Dermis microvascular lymphatic vessel endothelial cell (primary cell): ENCODE data around the gene CLUH. TPM values are rescaled to one million over a fixed set of nuclear protein-coding genes. Genes with fewer than 3 reads are reported as not detected.
A peak's percentile ranks its signal among the peaks of the same experiment; 100 is the strongest.

Source experiments
- DNase-seq, 2 donors: peaks; one replicate each; pipeline versions ENCODE4 v3.0.0 to v3.0.0-alpha.2; 2010; ENCODE audit warnings: low read depth in 2 of 2
- total RNA-seq: library from RNA; depleted of rRNA; stranded (reverse); fragments of >200 nt; gene quantifications from 2 replicates; pipeline ENCODE4 v1.2.1, GENCODE V29; 2014

Gene CLUH
- total RNA-seq, 1 donor from 2014 or later: 32.3 TPM

DNA sequence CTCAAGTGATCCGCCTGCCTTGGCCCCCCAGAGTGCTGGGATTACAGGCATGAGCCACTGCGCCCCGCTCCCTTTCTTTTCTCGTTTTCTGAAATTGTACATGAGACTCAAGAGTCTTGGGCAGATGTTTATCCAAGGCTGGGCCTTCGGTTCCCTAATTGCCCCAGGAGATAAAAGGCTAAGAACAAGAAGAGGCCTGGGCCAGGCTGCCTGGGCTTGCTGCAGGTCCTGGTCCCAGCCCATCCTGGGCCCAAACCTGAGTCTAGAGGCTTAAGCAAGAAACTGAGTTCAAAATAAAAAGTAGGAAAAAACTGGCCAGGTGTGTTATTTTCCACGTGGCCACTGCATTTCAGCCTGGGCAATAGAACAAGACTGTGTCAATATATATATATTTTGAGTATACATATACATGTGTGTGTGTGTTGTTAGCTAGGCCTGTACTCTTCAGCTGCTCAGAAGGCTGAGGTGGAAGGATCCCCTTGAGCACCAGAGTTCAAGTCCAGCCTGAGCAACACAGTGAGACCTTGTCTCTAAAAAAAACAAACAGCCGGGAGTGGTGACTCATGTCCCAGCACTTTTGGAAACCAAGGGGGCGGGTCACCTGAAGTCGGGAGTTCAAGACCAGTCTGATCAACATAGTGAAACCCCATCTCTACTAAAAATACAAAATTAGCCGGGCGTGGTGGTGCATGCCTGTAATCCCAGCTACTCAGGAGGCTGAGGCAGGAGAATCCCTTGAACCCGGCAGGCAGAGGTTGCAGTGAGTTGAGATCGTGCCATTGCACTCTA lies 6.8 kb upstream of the CLUH start:
- no peak for DNase-seq

DNA sequence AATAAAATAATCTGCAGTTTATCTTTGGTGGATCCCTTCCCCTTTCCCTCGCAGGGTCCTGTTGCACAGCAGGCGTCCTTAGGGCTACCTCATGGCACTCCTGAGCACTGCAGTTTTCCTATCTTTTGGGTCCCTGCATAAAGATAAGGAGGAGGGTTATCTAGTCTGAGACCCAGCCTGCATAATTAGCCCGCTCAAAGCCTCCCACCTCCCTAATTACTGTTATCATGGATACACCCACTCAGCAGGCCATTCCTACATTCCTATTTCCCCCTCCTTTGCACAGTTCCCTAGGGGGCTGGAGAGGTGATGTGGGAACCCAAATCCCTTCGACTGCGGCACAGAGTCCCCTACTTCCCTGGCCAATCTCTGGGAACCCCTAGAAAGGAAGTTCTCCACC lies 5.1 kb upstream of the CLUH start:
- DNase-seq: no peak

DNA sequence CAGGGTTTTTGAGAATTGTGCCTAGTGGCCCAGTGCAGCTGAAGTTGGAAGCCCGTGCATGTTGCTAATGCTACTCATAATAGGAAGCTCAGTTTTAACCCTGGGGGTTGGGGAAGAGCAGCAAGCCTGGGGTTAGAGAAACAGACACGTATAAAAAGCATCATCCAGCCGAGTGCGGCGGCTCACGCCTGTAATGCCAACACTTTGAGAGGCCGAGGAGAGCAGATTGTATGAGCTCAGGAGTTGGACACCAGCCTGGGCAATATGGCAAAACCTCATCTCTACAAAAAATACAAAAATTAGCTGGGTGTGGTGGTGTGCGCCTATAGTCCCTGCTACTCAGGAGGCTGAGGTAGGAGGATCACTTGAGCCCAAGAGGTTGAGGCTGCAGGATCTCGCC lies 2.3 kb upstream of the CLUH start:
- DNase-seq: no peak

- DNase-seq: no peak
Observed at GRCh38 chr17:2712300-2713043, 908 bp upstream of the CLUH start.

DNA sequence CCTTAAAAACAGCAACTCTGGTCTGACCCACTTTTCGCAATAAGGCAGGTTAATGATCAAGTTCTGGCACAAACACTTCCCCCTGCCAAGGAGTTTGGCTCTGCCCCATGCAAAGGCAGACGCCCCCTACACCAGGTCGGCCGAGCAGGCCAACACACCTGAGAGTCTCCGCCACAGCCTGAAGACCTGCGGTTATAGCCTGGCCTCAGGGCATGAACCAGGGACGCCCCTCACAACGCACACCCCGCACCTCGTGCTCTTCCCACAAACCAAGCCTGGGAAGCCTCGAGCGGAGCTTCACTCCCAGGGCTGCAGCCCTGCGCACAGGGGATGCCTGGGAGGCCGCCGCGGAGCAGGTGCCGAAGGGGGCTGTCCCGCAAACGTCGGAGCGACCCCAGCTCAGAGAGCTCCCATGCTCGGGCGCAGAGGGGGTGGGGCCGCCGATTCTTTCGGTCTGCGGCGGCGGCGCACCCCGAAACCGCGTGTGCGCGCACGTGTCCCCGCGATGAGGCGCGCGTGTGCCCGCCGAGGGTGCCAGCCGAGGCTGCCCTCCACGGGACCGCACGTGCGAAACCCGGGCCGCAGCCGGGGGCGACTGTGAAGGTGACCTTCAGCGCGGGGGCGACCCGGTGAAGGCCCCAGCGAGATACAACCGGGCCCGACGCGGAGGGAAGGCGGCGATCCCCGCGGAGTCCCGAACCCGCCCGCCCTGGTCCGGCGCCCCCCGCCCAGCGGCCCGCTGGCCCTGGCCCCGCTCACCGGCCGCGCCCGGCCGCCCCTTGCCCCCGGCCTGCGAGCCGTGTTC lies 559 bp downstream of the CLUH start:
- DNase-seq: peak in 1 of 2 donors; percentile 23

GRCh38 chr17:2710071-2710802 lies 1.3 kb downstream of the CLUH start:
- DNase-seq: no peak

DNA sequence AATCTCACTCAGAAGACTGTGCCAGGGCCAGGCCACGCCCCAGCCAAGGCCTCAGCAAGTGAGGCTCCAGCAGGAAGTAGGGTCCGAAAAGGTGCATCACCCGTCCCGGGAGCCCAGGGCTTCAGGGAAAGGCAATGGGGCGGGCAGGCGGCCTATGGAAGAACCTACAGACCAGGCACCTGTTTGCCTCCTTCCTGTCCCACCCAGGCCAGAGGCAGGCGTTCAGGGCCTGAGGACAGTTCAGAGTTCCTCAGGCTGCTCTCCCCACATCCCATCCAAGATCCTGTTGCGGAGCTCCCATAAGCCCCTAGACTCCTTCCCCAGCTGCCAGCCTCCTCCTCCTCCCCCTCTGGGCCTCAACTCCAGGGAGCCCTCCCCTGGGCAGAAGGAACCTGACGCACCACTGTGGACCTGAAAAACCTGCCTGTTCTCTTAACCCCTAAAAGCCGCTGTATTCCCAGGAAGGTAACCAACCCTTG lies 2.3 kb downstream of the CLUH start:
- DNase-seq: no peak

- DNase-seq: no peak
Observed at GRCh38 chr17:2708585-2709182, 2.9 kb downstream of the CLUH start.

DNA sequence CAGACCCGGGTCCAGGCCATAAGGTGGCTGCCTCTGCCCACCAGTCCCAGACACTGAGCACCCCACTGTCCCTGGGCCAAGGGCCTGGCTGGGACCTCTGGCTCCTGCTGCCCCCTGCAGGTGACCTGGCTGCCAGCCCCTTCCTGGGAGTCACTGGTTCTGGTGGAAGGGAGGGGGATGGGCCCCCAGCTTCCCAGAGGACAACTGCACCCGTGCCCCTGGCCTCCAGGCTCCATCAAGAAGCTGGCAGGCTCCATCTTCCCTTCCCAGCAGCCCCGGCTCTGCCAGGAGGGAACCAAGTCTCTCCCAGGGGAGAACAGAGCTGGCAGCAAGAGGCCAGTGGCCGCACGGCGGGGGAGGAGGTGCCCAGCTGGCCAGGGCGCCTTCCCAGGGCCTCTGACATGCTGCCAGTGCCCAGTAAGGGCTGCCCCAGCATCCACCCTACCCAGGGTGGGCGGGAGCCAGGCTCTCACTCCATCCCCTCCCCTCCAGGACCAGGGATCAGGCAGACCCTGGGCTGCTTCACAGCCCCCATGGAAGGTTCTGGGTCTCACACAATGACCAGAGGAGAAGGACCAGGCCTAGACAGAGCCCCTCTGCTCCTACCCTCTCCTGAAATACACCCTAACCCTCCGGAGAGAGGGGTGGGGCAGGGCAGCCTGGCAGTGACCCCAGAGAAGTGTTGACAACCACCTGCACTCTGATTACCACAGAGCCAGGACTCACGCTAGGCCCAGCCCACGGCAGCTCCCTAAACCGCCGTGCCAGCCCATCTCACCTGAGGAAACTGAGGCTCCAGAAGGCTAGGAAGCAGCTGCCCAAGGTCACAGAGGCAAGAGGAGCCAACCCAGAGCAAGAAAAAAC lies 3.6 kb downstream of the CLUH start:
- DNase-seq: no peak

DNA sequence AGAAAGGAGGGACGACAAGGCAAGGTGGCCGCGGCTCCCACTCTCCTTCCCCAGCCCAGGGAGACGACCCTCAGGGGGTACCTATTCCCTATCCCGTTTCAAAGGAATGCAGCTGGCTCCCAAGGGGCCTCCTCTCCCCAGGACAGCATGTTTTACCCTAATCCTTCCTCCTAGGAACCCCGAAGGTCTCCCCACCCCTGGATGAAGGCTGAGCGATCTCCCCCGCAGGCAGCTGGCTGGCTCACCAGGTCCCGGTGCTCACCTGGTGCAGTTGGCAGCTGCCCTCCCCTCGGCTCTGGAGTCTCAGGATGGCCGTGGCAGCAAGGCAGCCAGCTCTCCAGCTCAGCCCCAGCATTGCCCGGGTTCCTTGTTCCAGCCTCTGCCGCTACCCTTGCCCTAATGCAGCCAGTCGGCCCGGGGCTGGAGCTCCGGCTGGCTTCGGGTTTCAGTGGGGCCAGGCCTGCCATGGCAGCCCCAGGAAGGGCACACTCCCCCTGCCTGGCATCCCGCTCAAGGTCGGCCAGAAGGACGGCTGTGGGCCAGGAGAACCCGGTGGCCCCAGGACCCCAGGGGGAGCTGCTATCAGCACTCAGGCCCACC lies 4.6 kb downstream of the CLUH start:
- DNase-seq: no peak

DNA sequence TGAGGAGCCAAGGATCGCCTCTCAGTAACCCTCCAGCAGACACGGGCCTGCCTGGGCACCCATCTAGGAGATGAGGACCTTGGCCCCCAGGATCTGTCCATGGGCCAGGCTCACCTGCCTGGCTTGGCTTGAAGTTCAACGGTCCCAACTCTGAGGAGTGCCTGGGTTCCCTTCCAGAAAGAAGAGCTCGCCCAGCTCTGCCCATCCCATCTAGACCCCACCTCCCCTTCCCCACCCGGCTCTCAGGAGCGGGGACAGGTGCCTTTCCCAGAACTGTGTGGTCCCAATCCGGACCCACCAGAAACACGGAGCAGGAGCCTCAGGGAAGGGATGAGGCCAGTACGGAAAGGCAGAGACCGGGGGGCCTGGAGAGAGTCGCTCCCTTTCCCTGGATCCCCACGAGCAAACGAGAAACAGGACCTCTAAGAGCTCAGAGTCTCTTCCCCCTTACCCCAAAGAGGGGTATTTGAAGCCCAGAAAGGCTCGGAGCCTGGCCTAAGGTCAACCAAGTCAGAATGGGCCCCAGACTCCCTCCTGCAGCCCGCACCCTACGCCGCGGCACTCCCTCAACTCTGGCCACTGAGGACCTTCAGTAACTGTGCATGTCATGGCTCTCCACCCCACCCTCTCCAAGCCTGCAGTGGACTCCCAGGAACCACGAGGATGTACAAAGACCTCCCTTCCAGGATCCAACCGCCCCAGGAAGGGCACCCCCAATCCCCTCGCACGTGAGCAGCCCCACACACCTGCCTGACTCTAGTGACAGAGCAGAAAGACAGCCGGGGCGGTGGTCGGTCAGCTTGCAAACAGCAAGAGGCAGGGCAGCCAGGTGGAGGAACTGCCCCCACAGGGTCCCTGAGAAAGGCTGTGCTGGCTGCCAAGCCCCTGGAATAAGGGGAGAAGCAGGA lies 5.4 kb downstream of the CLUH start:
- no peak for DNase-seq

DNA sequence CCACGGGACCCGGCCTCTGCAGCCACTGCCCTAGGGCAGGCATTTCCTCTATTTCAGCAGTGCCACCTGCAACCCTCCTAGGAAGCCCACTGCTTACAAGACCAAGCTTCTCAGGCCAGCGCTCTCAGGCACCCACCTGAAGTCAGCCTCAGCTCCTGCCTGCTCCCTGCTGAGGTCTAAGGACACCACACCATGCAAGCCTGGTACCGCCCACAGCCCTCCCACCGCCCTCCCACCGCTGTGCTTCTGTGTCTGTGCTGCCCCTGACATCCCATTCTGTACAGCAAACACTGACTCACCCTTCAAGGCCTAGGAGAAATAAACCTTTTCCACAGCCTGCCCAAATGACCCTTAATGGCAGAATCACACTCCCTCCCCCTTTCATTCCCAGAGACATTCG lies 6.3 kb downstream of the CLUH start:
- peak in 1 of 2 donors; percentile 27 for DNase-seq

DNA sequence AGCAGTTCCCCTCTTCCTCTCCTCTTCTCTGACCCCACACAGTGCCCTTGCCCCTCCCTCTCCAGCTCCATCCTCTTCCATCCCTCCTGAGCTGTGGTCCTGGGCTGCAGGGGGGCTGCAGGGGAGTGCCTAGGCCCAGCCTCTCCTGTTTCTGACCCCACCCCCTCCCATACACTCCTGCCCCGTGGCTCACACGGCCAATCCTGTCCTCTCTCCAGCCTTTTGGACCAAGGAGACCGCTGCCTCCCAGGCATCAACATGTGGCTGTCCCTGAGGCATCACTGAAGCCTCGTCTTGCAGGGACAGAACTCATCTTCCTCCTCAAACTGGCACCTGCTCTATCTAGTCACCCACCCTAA lies 6.7 kb downstream of the CLUH start:
- DNase-seq: no peak

- no peak for DNase-seq
Observed at GRCh38 chr17:2704031-2704889, 7.3 kb downstream of the CLUH start.

GRCh38 chr17:2703606-2704005 lies 8.0 kb downstream of the CLUH start:
- no peak for DNase-seq

GRCh38 chr17:2703181-2703580 lies 8.4 kb downstream of the CLUH start:
- DNase-seq: no peak

GRCh38 chr17:2701996-2702741 lies 9.4 kb downstream of the CLUH start:
- DNase-seq: no peak
